Lower leg skin (tissue), 3 donors: ENCODE measurements around the gene CPS1.

Experiments
- CTCF ChIP-seq, 3 donors: fragments of 450-650 bp; IDR thresholded peaks; one replicate each; pipeline ENCODE4 v1.5.1; 2016; ENCODE audit warnings: antibody characterized with exemption in 3 of 3, mild to moderate bottlenecking in 3 of 3, moderate library complexity in 2 of 3
- POLR2A ChIP-seq, 2 donors: fragments of 450-650 bp; IDR thresholded peaks; one replicate each; pipeline ENCODE4 v1.6.1; 2016 to 2017; ENCODE audit warnings: antibody characterized with exemption in 2 of 2, mild to moderate bottlenecking in 1 of 2, moderate library complexity in 1 of 2

- TF ChIP-seq CTCF (IDR thresholded peaks at IDR 0.05) = no peak
- TF ChIP-seq POLR2A (IDR thresholded peaks at IDR 0.05) = no peak
Observed at GRCh38 chr2:210591663-210592062, 35.3 kb downstream of the CPS1 start.
